Measurements from ENCODE around the gene POU6F1. TPM values are rescaled to one million over a fixed set of nuclear protein-coding genes. Genes with fewer than 3 reads are reported as not detected.

Gene POU6F1
- total RNA-seq, 1 experiment from 2014 or later, result 13.3 TPM

GRCh38 chr12:51209259-51209658 is 8.6 kb downstream of the POU6F1 start:
- Histone ChIP-seq H3K27me3 (ENCODE audit: insufficient read depth, low read length) (no peaks in the 10 kb centered on the region), H4K8ac (replicated peaks; ENCODE audit: insufficient read length, low read depth, low read length) (no peak overlapping the region), H4K91ac (ENCODE audit: insufficient read length, low read depth, low read length) (no peak overlapping the region), H3K23me2 (ENCODE audit: insufficient read length, low read depth, low read length, poor library complexity, severe bottlenecking) (no peaks in the 10 kb centered on the region), H3K9me3 (ENCODE audit: control insufficient read depth, low read depth, low read length) (no peaks in the 10 kb centered on the region), H3K56ac (ENCODE audit: insufficient read length, low read depth, low read length) (no peak overlapping the region), H4K5ac (ENCODE audit: insufficient read length, low read depth, low read length) (no peak overlapping the region), H3K79me2 (ENCODE audit: insufficient read depth, low read length) (no peaks in the 10 kb centered on the region), H3T11ph (ENCODE audit: low read length) (no peak overlapping the region), H2BK5ac (ENCODE audit: insufficient read length, low read length) (no peak overlapping the region), H3K4me1 (ENCODE audit: insufficient read depth, low read length) (no peaks in the 10 kb centered on the region), H2BK15ac (ENCODE audit: low read depth, low read length) (no peak overlapping the region), H3K9ac (ENCODE audit: extremely low read depth, insufficient read length, low read length) (no peak overlapping the region), H4K20me1 (ENCODE audit: control insufficient read depth, insufficient read depth, insufficient read length) (no peaks in the 10 kb centered on the region), H2BK120ac (ENCODE audit: low read depth, low read length, poor library complexity, severe bottlenecking) (no peak overlapping the region), H3K23ac (ENCODE audit: insufficient read length, low read depth, low read length) (no peak overlapping the region), H3K4ac (ENCODE audit: low read depth, low read length) (no peak overlapping the region), H2AFZ (ENCODE audit: low read length) (no peak overlapping the region), H2AK5ac (ENCODE audit: insufficient read length, low read length) (no peak overlapping the region), H3K4me2 (ENCODE audit: insufficient read depth, insufficient read length, low read length) (no peak overlapping the region), H2BK20ac (ENCODE audit: low read depth, low read length, poor library complexity, severe bottlenecking) (no peak overlapping the region), H3K18ac (ENCODE audit: insufficient read length, low read depth, low read length) (no peak overlapping the region), H3K27ac (ENCODE audit: insufficient read length, low read depth, low read length) (no peak overlapping the region), H2BK12ac (ENCODE audit: insufficient read length, low read depth, low read length) (no peak overlapping the region), H3K79me1 (ENCODE audit: insufficient read depth, low read depth, low read length, poor library complexity, severe bottlenecking) (no peaks in the 10 kb centered on the region), H3K14ac (ENCODE audit: insufficient read depth, low read length) (no peak overlapping the region)
- DNase-seq, result no peak
- Mint-ChIP-seq H3K9me3 (no peaks in the 10 kb centered on the region), H3K36me3 (ENCODE audit: insufficient read depth in 1 of 3, low read depth in 3 of 3) (peaks cover 0 to 15% (median 5%) of the 10 kb centered on the region in 3 experiments; a peak in 6 of 7 replicates), H3K27ac (no peak overlapping the region), H3K4me3 (no peak overlapping the region), H3K27me3 (ENCODE audit: low read depth) (no peaks in the 10 kb centered on the region), H3K4me1 (no peaks in the 10 kb centered on the region)
- WGBS (ENCODE audit: extremely low coverage, insufficient read length, low lambda C conversion rate), result no CpG with 5 or more reads among the region's 2 CpGs
- TF ChIP-seq, protein P1, sequence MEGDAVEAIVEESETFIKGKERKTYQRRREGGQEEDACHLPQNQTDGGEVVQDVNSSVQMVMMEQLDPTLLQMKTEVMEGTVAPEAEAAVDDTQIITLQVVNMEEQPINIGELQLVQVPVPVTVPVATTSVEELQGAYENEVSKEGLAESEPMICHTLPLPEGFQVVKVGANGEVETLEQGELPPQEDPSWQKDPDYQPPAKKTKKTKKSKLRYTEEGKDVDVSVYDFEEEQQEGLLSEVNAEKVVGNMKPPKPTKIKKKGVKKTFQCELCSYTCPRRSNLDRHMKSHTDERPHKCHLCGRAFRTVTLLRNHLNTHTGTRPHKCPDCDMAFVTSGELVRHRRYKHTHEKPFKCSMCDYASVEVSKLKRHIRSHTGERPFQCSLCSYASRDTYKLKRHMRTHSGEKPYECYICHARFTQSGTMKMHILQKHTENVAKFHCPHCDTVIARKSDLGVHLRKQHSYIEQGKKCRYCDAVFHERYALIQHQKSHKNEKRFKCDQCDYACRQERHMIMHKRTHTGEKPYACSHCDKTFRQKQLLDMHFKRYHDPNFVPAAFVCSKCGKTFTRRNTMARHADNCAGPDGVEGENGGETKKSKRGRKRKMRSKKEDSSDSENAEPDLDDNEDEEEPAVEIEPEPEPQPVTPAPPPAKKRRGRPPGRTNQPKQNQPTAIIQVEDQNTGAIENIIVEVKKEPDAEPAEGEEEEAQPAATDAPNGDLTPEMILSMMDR (conservative IDR thresholded peaks at IDR 0.05), result no peak

All from H9 (cell line).